Pons (tissue), 1 donor: ENCODE data around the gene TECR.
"Not testable (repeated sequence)": the region's sequence is repeated elsewhere in the genome, so short reads cannot be mapped to it uniquely, and the experiment has no call there.

Experiments used
- DNase-seq: peaks from one replicate; pipeline ENCODE4 v3.0.0-alpha.2; 2016; ENCODE audit warnings: low spot score

Gene TECR

GRCh38 chr19:14561847-14562351 is 32.5 kb downstream of the TECR start:
- peak; percentile 55 for DNase-seq

GRCh38 chr19:14562660-14563589 is 33.5 kb downstream of the TECR start:
- peak; percentile 1 for DNase-seq

- no peak for DNase-seq
Measured at GRCh38 chr19:14563590-14563926, 34.2 kb downstream of the TECR start.

DNA sequence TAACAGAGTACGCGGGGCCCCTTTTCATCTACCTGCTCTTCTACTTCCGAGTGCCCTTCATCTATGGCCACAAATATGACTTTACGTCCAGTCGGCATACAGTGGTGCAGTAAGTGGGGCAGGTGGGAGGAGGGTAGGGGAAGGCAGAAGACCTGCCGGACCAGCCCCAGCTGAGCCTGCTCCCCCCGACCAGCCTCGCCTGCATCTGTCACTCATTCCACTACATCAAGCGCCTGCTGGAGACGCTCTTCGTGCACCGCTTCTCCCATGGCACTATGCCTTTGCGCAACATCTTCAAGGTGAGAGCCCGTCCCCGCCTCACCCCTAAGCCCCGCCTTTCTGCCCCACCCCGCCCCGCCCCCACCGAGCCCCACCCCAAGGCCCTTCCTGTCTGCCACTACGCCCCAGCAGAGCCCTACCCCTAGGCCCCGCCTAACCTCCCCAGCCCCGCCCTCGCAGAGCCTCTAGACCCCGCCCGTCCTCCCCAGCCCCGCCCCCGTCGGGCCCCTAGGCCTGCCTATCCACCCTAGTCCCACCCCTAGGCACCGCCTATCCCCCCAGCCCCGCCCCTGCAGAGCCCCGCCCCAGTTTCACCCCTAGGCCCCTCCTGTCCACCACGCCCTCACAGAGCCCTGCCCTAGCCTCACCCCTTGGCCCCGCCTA is 34.7 kb downstream of the TECR start:
- DNase-seq: peak; percentile 1

- DNase-seq: not testable (repeated sequence)
Measured at GRCh38 chr19:14564652-14565297, 35.4 kb downstream of the TECR start.

DNA sequence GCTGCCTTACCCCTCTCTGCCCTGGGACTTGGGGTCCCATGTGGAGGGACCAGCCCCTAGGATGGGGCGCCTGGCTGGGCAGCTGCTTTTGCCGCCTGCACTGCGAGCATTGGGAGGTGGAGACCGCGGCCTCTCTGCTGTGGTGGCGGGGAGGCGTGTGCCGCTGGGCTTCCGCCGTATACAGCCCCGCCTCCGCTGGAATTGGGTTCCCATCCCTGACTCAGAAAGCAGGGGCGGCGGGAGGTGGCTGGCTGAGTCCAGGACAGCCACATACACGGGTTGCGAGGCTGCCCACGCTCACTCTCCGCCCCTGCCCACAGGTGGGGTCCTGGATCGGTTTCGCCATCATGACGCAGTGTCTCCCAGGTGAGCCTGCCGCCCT is 35.9 kb downstream of the TECR start:
- DNase-seq: no peak

DNA sequence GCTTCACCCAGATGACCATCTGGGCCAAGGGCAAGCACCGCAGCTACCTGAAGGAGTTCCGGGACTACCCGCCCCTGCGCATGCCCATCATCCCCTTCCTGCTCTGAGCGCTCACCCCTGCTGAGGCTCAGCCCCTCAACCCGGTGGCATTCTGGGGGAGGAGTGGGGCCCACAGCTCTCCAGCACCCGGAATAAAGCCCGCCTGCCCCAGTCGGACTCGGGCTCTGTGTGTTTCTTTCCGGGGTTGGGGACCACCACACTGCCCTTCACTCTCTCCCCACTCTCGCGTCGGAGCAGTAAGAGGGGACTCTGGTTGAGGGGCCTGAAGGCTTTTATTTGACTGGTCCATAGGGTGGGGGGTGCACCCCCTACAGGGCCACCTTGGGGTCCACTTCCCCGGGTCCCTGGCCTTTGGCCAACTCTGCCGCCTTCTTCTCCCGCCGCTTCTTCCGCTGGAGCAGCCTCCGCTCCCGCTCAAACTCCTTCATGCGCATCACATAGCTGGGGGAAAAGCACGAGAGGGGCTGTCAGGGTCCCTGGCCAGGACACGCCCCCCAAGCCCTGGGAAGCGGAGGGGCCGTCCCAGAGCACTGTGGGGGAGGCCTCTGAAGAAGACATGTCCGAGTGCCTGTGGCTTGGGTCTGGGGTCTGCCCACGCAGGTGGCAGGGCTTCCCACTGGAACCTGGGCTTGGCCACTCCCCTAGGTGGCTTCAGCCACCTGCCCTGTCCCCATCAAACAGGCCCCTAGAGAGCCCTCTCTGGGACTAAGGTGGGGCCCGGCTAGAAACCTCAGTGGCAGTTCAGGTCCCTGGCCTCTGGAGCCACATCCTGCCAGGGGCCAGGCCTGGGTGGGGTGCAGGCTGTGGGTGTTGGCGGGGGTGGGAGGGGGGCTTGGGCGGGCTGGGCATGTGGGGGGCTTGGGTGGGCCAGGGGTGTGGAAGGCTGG is 36.6 kb downstream of the TECR start:
- DNase-seq: no peak

GRCh38 chr19:14566712-14567077 is 37.3 kb downstream of the TECR start:
- DNase-seq: no peak

DNA sequence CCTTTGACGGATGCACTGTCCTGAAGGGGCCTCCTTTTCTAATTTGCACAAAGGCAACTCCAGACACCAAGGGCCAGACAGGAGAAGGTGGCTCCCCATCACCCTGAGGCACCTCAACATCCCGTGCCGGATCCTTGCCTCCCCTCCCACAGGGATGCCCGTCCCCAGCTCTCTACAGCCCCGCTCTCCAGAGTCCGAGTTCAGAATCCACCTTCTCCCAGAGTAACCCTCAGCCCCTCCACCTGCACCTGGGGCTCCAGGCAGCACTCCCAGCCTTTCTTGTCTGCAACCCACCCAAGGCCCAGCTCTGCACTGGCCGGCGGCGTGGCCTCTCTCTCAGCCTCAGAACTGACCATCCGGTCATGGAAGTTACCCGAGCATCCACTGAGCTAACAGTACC is 37.7 kb downstream of the TECR start:
- DNase-seq: no peak

- DNase-seq: no peak
Measured at GRCh38 chr19:14570864-14571527, 41.6 kb downstream of the TECR start.

DNA sequence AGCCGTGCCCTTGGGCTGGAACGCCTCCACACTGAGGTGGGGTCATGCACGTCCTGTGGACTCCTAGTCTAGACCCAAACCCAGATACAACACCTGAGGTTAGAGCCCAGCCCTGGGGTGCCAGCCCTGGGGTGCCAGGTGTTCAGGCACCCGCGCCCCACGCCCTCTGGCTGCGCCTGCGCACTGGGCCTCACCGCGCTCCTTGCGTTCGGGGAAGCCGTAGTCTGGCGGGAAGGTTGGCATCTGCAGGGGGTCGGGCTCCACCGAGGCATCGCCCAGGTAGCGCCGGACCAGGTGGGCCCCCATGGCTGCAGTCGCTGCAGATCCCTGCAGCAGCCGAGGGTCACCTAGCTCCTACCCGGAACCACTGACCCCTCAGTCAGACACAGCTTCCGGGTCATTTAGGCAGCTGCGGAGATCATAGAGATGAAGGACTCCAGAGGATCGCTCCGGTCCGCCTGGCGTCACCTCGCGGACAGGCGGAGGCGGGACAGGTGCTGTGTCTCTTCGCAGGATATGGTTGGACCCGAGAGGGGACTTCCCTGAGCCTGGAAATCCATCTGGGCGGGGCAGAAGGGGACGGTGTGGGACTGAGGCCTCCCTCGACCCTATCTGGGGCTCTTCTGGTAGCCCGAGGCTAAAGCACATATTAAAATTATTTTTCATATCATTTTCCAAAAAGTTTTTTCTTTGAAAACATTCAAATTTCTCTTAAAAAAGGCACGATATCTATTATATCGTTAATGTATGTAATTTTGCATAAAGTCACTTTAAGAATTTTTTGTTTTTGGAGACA is 42.5 kb downstream of the TECR start, which contains the start of gene NDUFB7:
Gene NDUFB7, minus strand, starts transcription at position 372 of the 796 bp plus-strand sequence. Its CDS starts 66 bp downstream, at position 306.
- DNase-seq: peak; percentile 95

DNA sequence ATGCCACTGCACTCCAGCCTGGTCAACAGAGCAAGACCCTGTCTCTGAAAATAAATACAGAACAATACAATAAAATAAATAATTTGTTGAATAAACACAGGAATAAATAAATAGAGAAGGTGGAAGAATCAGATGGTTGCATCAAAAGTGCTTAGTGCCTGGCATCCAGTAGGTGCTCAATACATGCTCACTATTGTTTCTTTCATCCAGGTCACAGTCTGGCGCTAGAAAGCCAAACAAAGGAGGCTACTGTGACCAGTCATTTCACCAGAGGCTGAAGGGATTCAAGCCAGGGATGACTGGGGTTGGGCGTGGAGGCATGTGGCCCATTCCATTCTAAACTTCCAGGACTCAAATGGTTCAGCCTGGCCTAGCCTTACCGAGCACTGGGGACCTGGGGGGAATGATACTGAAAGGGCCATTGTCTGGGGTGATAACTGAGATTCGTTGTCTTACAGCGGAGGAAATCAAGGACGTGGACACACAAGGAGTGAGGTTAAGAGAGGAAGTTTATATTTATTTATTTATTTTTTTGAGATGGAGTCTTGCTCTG is 46.1 kb downstream of the TECR start:
- DNase-seq: no peak

GRCh38 chr19:14576363-14576762 is 47.0 kb downstream of the TECR start:
- no peak for DNase-seq

DNA sequence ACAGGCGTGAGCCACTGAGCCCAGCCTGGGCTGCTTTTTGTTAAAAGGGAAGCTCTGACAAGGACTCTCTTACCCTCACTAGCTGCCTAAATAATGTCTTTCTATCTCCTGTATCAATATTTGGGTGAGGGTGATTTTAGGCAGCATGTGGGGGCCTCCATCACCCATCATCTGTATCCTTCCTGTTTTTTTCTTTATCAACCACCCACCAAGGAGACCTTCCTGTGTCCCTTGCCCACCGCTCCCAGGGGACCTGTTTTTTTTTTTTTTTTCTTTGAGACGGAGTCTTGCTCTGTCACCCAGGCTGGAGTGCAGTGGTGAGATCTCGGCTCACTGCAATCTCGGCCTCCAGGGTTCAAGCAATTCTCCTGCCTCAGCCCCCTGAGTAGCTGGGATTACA is 47.9 kb downstream of the TECR start:
- DNase-seq: no peak

DNA sequence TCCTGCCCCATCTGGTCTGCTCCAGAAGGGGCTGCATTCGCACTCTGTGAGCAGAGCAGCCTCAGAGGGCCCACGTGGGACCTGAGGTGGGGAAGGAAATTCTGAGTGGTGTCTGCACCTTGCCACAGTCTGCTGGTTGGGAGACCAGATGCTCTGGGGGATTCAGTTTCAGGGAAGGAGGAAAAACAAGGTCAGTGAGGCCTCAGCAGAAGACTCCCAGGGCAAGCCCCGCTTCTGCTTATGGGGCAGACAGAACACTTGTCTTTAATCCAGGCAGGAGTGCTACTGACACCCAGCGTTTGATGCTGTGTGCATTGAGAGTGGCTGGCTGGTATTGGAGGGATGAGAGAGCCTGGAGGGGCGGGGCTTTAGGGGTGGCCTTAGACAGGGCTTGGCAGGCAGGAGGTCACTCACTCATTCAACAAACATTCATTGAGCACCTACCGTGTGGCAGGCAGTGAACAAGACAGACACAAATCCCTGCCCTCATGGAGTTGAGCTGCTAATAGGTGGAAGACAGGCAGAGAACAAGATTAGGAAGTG is 48.6 kb downstream of the TECR start:
- no peak for DNase-seq

- DNase-seq: no peak
Measured at GRCh38 chr19:14580623-14581237, 51.3 kb downstream of the TECR start.

DNA sequence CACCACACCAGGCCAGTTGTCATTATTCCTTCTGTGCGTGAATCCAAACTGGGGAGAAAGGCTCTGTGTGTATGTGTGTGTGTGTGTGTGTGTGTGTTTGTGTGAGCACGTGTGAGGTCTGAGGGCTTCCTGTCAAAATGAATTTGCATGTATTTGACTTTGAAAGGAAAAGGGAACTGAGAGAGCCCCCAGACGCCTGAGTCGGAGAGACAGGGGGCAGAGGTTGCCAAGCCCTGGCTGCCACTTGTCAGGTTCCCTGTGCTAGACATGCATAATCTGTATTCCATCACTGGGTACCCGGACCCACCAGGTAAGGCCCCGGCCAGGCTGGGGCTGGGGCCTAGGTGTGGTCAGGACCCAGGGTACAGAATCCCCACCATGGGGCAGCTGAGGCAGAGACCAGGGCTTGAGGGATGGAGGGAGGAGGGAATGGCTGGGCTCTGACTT is 53.5 kb downstream of the TECR start, which contains the start of gene CLEC17A:
Gene CLEC17A, plus strand, starts transcription at position 191 of the 447 bp plus-strand sequence. Its CDS starts 77 bp downstream, at position 268.
- no peak for DNase-seq

GRCh38 chr19:14584372-14584771 is 55.0 kb downstream of the TECR start:
- not testable (repeated sequence) for DNase-seq

GRCh38 chr19:14585187-14585586 is 55.8 kb downstream of the TECR start:
- DNase-seq: not testable (repeated sequence)
